GM13977 (cell line): ENCODE results near the gene FBXL15.

ENCODE experiments used
- DNase-seq: peaks from one replicate; pipeline ENCODE4 v3.0.0; 2012; ENCODE audit warnings: low spot score
- in situ Hi-C: fragments of 300-500 bp; cut with MboI; formaldehyde crosslinking; loops from one replicate; pipeline ENCODE4 v1.12.0; 2022; ENCODE audit warnings: low sequenced_read_pairs, low pct_unique_long_range_greater_than_20kb, mixed read lengths, inconsistent platforms; ENCODE audit not compliant: unreplicated experiment
- TF ChIP-seq, protein P1 (sequence below): IDR thresholded peaks from 2 replicates; pipeline ENCODE4 v1.5.1; 2012; ENCODE audit warnings: mild to moderate bottlenecking, control low read depth; ENCODE audit not compliant: insufficient read depth; ENCODE audit errors: extremely low read depth, missing control alignments

FBXL15 gene

GRCh38 chr10:102420714-102421506, at the start of gene FBXL15:
Gene FBXL15 (plus strand): TSS chr10:102420836. CDS start chr10:102421130, 294 bp downstream.
- TF ChIP-seq, protein P1, sequence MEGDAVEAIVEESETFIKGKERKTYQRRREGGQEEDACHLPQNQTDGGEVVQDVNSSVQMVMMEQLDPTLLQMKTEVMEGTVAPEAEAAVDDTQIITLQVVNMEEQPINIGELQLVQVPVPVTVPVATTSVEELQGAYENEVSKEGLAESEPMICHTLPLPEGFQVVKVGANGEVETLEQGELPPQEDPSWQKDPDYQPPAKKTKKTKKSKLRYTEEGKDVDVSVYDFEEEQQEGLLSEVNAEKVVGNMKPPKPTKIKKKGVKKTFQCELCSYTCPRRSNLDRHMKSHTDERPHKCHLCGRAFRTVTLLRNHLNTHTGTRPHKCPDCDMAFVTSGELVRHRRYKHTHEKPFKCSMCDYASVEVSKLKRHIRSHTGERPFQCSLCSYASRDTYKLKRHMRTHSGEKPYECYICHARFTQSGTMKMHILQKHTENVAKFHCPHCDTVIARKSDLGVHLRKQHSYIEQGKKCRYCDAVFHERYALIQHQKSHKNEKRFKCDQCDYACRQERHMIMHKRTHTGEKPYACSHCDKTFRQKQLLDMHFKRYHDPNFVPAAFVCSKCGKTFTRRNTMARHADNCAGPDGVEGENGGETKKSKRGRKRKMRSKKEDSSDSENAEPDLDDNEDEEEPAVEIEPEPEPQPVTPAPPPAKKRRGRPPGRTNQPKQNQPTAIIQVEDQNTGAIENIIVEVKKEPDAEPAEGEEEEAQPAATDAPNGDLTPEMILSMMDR, result peak; percentile 18
- DNase-seq, result peak; percentile 99
- in situ Hi-C loops, result no loop called here

GRCh38 chr10:102371295-102371694, 49.3 kb upstream of the FBXL15 start:
- in situ Hi-C loops, result no loop called here
- no peak for DNase-seq
- TF ChIP-seq, protein P1, result no peak

GRCh38 chr10:102375250-102375649, 45.4 kb upstream of the FBXL15 start:
- no peak for DNase-seq
- TF ChIP-seq, protein P1, result peak; percentile 9
- in situ Hi-C loops, result no loop called here

- in situ Hi-C loops, result no loop called here
These were observed 44.8 kb upstream of the FBXL15 start for GRCh38 chr10:102375867-102376266.

GRCh38 chr10:102376901-102377300, 43.7 kb upstream of the FBXL15 start:
- DNase-seq, result no peak
- in situ Hi-C loops, result no loop called here
- TF ChIP-seq, protein P1, result no peak

More at GRCh38 chr10:102375867-102376266, 44.8 kb upstream of the FBXL15 start:
- no peak for DNase-seq
- TF ChIP-seq, protein P1, result no peak

GRCh38 chr10:102379383-102379782, 41.3 kb upstream of the FBXL15 start:
- TF ChIP-seq, protein P1, result no peak
- DNase-seq, result no peak
- in situ Hi-C loops, result no loop called here

DNA sequence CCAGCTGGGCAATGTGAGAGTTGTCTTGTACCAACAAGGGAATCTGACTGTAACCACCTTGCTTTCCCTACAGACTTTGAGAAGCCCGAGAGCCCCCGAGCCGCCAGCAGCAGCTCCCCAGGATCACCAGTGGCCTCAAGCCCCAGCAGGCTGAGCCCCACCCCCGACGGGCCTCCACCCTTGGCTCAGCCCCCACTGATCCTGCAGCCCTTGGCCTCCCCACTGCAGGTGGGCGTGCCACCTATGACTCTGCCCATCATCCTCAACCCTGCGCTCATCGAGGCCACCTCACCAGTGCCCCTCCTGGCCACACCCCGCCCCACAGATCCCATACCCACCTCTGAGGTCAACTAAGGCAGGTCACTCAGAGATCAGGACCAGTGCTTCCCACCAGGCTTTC, 38.7 kb upstream of the FBXL15 start:
- in situ Hi-C loops, result no loop called here
- TF ChIP-seq, protein P1, result no peak
- DNase-seq, result no peak
